Testis (tissue), 3 donors: ENCODE measurements around the gene TTLL7. TPM values are rescaled to one million over a fixed set of nuclear protein-coding genes. Genes with fewer than 3 reads are reported as not detected.

Experiments used
- DNase-seq: peaks from one replicate; pipeline ENCODE4 v3.0.0-alpha.2; 2019
- H3K27ac ChIP-seq, 2 donors: fragments of 200-600 bp; sonication (generic); one replicate each; pipeline ENCODE4 v1.5.1; 2019
- H3K27me3 ChIP-seq: fragments of 200-600 bp; sonication (generic); one replicate; pipeline ENCODE4 v1.5.1; 2019
- H3K36me3 ChIP-seq: fragments of 200-600 bp; sonication (generic); one replicate; pipeline ENCODE4 v1.5.1; 2017; ENCODE audit warnings: low read depth; ENCODE audit errors: missing control alignments
- H3K4me1 ChIP-seq: fragments of 200-600 bp; sonication (generic); one replicate; pipeline ENCODE4 v1.5.1; 2019
- H3K4me3 ChIP-seq, 2 donors: fragments of 200-600 bp; sonication (generic); one replicate each; pipeline ENCODE4 v1.5.1; 2017 to 2019
- H3K9me3 ChIP-seq: fragments of 200-600 bp; sonication (generic); one replicate; pipeline ENCODE4 v1.5.1; 2017
- CTCF ChIP-seq, 3 experiments: fragments of 450-650 bp in 2 of 3; fragments of 200-600 bp in 1 of 3; sonication (generic) in 1 of 3; IDR thresholded peaks; one replicate each; pipeline ENCODE4 v1.5.1; 2016 to 2019; ENCODE audit warnings: antibody characterized with exemption in 3 of 3, mild to moderate bottlenecking in 2 of 3, moderate library complexity in 1 of 3
- POLR2A ChIP-seq: fragments of 450-650 bp; IDR thresholded peaks from one replicate; pipeline ENCODE4 v1.6.1; 2017; ENCODE audit warnings: antibody characterized with exemption, mild to moderate bottlenecking, moderate library complexity
- WGBS, 2 donors: methylation state at CpG; one replicate each; pipeline ENCODE4 v1.1.5; 2018; 5-methylcytosine and 5-hydroxymethylcytosine counted together
- intact Hi-C: fragments of 100-400 bp; cut with DNase I; formaldehyde crosslinking; loops from one replicate; pipeline ENCODE4 v1.15.1; 2023; ENCODE audit warnings: low total_unique reads
- polyA plus RNA-seq: library from polyadenylated mRNA; stranded (reverse); fragments of 350-450 nt; fragmentation: Illumina TruSeq; extraction: RNeasy Lipid Tissue Mini Kit (QIAGEN cat#74804); gene quantifications from one replicate; pipeline ENCODE4 v1.2.3, GENCODE V29; 2014; ENCODE audit warnings: low read depth, low replicate concordance; ENCODE audit not compliant: insufficient read depth
- total RNA-seq, 2 donors: library from RNA; depleted of rRNA; stranded (reverse); fragments of >200 nt; gene quantifications; one replicate each; pipeline ENCODE4 v1.2.3, GENCODE V29; 2016

Gene TTLL7
- total and polyA plus RNA-seq, 3 donors from 2014 or later = 22.4 to 35.2 (median 28.6) TPM

GRCh38 chr1:83923553-83923952, 75.4 kb downstream of the TTLL7 start:
- no peak for TF ChIP-seq POLR2A
- TF ChIP-seq CTCF (IDR thresholded peaks at IDR 0.05) = no peak
- Histone ChIP-seq H3K4me3 (no peak overlapping the region), H3K27me3 (no peaks in the 10 kb centered on the region), H3K27ac (no peak overlapping the region), H3K9me3 (no peaks in the 10 kb centered on the region), H3K36me3 (no peaks in the 10 kb centered on the region), H3K4me1 (no peaks in the 10 kb centered on the region)
- intact Hi-C loops = no loop called here
- 90 to 93% methylated on average over 2 of the region's 2 CpGs for WGBS, 2 donors
- DNase-seq = no peak

- 0 to 100% methylated on average over 1 of the region's 1 CpG for WGBS, 2 donors
- Histone ChIP-seq H3K27ac (no peak overlapping the region), H3K9me3 (no peaks in the 10 kb centered on the region), H3K4me1 (no peaks in the 10 kb centered on the region), H3K4me3 (no peak overlapping the region), H3K36me3 (no peaks in the 10 kb centered on the region), H3K27me3 (no peaks in the 10 kb centered on the region)
- intact Hi-C loops = no loop called here
- TF ChIP-seq POLR2A (no peak), CTCF (IDR thresholded peaks at IDR 0.05) (no peak)
- no peak for DNase-seq
Measured at GRCh38 chr1:83922431-83922830, 76.5 kb downstream of the TTLL7 start.

- WGBS, 2 donors = 61 to 68% methylated on average over 1 of the region's 1 CpG
- TF ChIP-seq CTCF (IDR thresholded peaks at IDR 0.05) (no peak), POLR2A (no peak)
- Histone ChIP-seq H3K4me3 (no peak overlapping the region), H3K27me3 (no peaks in the 10 kb centered on the region), H3K36me3 (no peaks in the 10 kb centered on the region), H3K27ac (no peak overlapping the region), H3K4me1 (no peaks in the 10 kb centered on the region), H3K9me3 (no peaks in the 10 kb centered on the region)
- DNase-seq = no peak
- intact Hi-C loops = no loop called here
Measured at GRCh38 chr1:83920320-83920719, 78.6 kb downstream of the TTLL7 start.

GRCh38 chr1:83919872-83920271, 79.1 kb downstream of the TTLL7 start:
- H3K4me1 ChIP-seq = no peaks in the 10 kb centered on the region
- no peaks in the 10 kb centered on the region for H3K27me3 ChIP-seq
- no peak for DNase-seq
- TF ChIP-seq CTCF (IDR thresholded peaks at IDR 0.05) (no peak), POLR2A (no peak)
- 86 to 88% methylated on average over 1 of the region's 1 CpG for WGBS, 2 donors
- H3K36me3 ChIP-seq = no peaks in the 10 kb centered on the region
- H3K9me3 ChIP-seq = no peaks in the 10 kb centered on the region
- intact Hi-C loops = no loop called here
- no peak overlapping the region for H3K27ac ChIP-seq
- H3K4me3 ChIP-seq = no peak overlapping the region

GRCh38 chr1:83918688-83919285, 80.1 kb downstream of the TTLL7 start:
- no peak overlapping the region for H3K4me3 ChIP-seq
- no peak for TF ChIP-seq POLR2A
- no peak for TF ChIP-seq CTCF (IDR thresholded peaks at IDR 0.05)
- H3K36me3 ChIP-seq = no peaks in the 10 kb centered on the region
- no peaks in the 10 kb centered on the region for H3K27me3 ChIP-seq
- intact Hi-C loops = no loop called here
- WGBS, 2 donors = 40 to 98% methylated on average over 2 of the region's 2 CpGs
- DNase-seq = no peak
- no peaks in the 10 kb centered on the region for H3K9me3 ChIP-seq
- H3K27ac ChIP-seq = no peak overlapping the region
- no peaks in the 10 kb centered on the region for H3K4me1 ChIP-seq
